Keratinocyte (primary cell): Measurements from ENCODE around the gene BTN2A1. TPM values are rescaled to one million over a fixed set of nuclear protein-coding genes. Genes with fewer than 3 reads are reported as not detected.

Source experiments
- DNase-seq: peaks from one replicate; pipeline ENCODE4 v3.0.0-alpha.2; 2011; ENCODE audit warnings: low read depth, missing footprints, low spot score
- FAIRE-seq: peaks from 2 replicates; lab custom pipeline; 2011; peaks lifted over from hg19 to GRCh38; lab: Jason Lieb, UNC
- H2AFZ ChIP-seq: 2 replicates; pipeline ENCODE4 v1.6.0; 2012; ENCODE audit warnings: low read length, control low read depth, inconsistent platforms; ENCODE audit not compliant: control insufficient read depth
- H3K27ac ChIP-seq: 2 replicates; pipeline ENCODE4 v1.5.1; 2011; ENCODE audit warnings: low read length; ENCODE audit not compliant: control insufficient read depth, insufficient read depth
- H3K27me3 ChIP-seq: 3 replicates; pipeline ENCODE4 v1.6.0; 2011; ENCODE audit warnings: low read length; ENCODE audit not compliant: control insufficient read depth, insufficient read depth; ENCODE audit errors: extremely low read depth
- H3K36me3 ChIP-seq, 2 experiments: 2 replicates in 1 of 2; 3 replicates in 1 of 2; pipeline ENCODE4 v1.5.1; 2011; ENCODE audit warnings: low read length in 2 of 2, mild to moderate bottlenecking in 1 of 2; ENCODE audit not compliant: control insufficient read depth in 2 of 2, insufficient read depth in 2 of 2; ENCODE audit errors: extremely low read depth in 1 of 2
- H3K4me1 ChIP-seq: 3 replicates; pipeline ENCODE4 v1.5.1; 2011; ENCODE audit warnings: low read length; ENCODE audit not compliant: control insufficient read depth, insufficient read depth; ENCODE audit errors: extremely low read depth
- H3K4me2 ChIP-seq: 3 replicates; pipeline ENCODE4 v1.6.0; 2011; ENCODE audit warnings: low read depth, low read length; ENCODE audit not compliant: control insufficient read depth, insufficient read depth; ENCODE audit errors: extremely low read depth
- H3K4me3 ChIP-seq, 3 experiments: fragments of 200-600 bp in 1 of 3; sonication (generic) in 1 of 3; 2 replicates in 2 of 3; 3 replicates in 1 of 3; pipeline ENCODE4 v1.5.1; 2011 to 2016; ENCODE audit warnings: low read length in 3 of 3, mild to moderate bottlenecking in 3 of 3, control low read depth in 2 of 3, inconsistent platforms in 1 of 3, low read depth in 1 of 3, mixed read lengths in 1 of 3, mixed run types in 1 of 3, moderate library complexity in 1 of 3; ENCODE audit not compliant: control insufficient read depth in 2 of 3, insufficient read depth in 2 of 3; ENCODE audit errors: extremely low read depth in 1 of 3
- H3K79me2 ChIP-seq: 2 replicates; pipeline ENCODE4 v1.6.0; 2012; ENCODE audit warnings: low read length; ENCODE audit not compliant: control insufficient read depth, insufficient read depth
- H3K9ac ChIP-seq: 3 replicates; pipeline ENCODE4 v1.6.0; 2011; ENCODE audit warnings: low read length; ENCODE audit not compliant: control insufficient read depth, insufficient read depth; ENCODE audit errors: extremely low read depth
- H3K9me1 ChIP-seq: 3 replicates; pipeline ENCODE4 v1.6.0; 2011; ENCODE audit warnings: low read length; ENCODE audit not compliant: control insufficient read depth, insufficient read depth; ENCODE audit errors: extremely low read depth
- H3K9me3 ChIP-seq: 2 replicates; pipeline ENCODE4 v1.5.1; 2012; ENCODE audit warnings: low read depth, low read length; ENCODE audit not compliant: control insufficient read depth
- H4K20me1 ChIP-seq: 3 replicates; pipeline ENCODE4 v1.6.0; 2011; ENCODE audit warnings: low read length; ENCODE audit not compliant: control insufficient read depth, insufficient read depth; ENCODE audit errors: extremely low read depth
- EZH2 ChIP-seq: IDR thresholded peaks from one replicate; pipeline ENCODE4 v1.6.1; 2012; ENCODE audit warnings: inconsistent platforms, mild to moderate bottlenecking, low read length, moderate library complexity
- dilution Hi-C: fragments of 300-500 bp; cut with MboI; formaldehyde crosslinking; loops from one replicate; pipeline ENCODE4 v1.7.0; 2020; ENCODE audit warnings: low sequenced_read_pairs; ENCODE audit not compliant: extremely low pct_ligation_motif_present
- polyA plus RNA-seq, 5 experiments: library from polyadenylated mRNA; depleted of rRNA in 3 of 5; stranded (reverse) in 3 of 5; stranded (forward) in 1 of 5; unstranded in 1 of 5; fragments of >200 nt; gene quantifications; 1 replicate in 1 of 5; 2 replicates in 3 of 5; 3 replicates in 1 of 5; pipeline versions ENCODE4 v1.2.1 to v1.2.3, GENCODE V29; 2011 to 2012; ENCODE audit warnings: missing spikeins in 2 of 5, low read depth in 1 of 5, low replicate concordance in 1 of 5
- TF ChIP-seq, protein P1 (sequence below), 3 experiments: IDR thresholded peaks in 1 of 3; conservative IDR thresholded peaks in 1 of 3; optimal IDR thresholded peaks in 1 of 3; 2 replicates in 2 of 3; 3 replicates in 1 of 3; pipeline versions ENCODE3 to v1.5.1; 2011; ENCODE audit warnings: low read length in 3 of 3, mild to moderate bottlenecking in 3 of 3, moderate library complexity in 2 of 3, control low read depth in 1 of 3, inconsistent platforms in 1 of 3; ENCODE audit not compliant: insufficient read depth in 2 of 3; ENCODE audit errors: extremely low read depth in 1 of 3

Gene BTN2A1
- polyA plus RNA-seq, 1 donor (not counting 4 experiments of a cell fraction or from before 2014, with no cell fraction given): 13.9 TPM

- FAIRE-seq: no peak
- dilution Hi-C loops: no loop called here
- Histone ChIP-seq H3K79me2 (peaks cover 4% of the 10 kb centered on the region), H3K36me3 (peaks cover 40 to 44% of the 10 kb centered on the region in 2 experiments), H2AFZ (no peak overlapping the region), H3K4me2 (no peak overlapping the region), H3K9me1 (no peaks in the 10 kb centered on the region), H3K27me3 (no peaks in the 10 kb centered on the region), H3K27ac (no peak overlapping the region), H4K20me1 (no peaks in the 10 kb centered on the region), H3K9me3 (no peaks in the 10 kb centered on the region), H3K4me1 (no peaks in the 10 kb centered on the region), H3K4me3 (no peak overlapping the region), H3K9ac (no peak overlapping the region)
- TF ChIP-seq EZH2: no peak
- TF ChIP-seq, protein P1, sequence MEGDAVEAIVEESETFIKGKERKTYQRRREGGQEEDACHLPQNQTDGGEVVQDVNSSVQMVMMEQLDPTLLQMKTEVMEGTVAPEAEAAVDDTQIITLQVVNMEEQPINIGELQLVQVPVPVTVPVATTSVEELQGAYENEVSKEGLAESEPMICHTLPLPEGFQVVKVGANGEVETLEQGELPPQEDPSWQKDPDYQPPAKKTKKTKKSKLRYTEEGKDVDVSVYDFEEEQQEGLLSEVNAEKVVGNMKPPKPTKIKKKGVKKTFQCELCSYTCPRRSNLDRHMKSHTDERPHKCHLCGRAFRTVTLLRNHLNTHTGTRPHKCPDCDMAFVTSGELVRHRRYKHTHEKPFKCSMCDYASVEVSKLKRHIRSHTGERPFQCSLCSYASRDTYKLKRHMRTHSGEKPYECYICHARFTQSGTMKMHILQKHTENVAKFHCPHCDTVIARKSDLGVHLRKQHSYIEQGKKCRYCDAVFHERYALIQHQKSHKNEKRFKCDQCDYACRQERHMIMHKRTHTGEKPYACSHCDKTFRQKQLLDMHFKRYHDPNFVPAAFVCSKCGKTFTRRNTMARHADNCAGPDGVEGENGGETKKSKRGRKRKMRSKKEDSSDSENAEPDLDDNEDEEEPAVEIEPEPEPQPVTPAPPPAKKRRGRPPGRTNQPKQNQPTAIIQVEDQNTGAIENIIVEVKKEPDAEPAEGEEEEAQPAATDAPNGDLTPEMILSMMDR (optimal IDR thresholded peaks at IDR 0.05 in 1 of 3, IDR thresholded peaks at IDR 0.05 in 1 of 3, conservative IDR thresholded peaks at IDR 0.05 in 1 of 3; ENCODE audit: extremely low read depth in 1 of 3, insufficient read depth in 2 of 3, low read length in 3 of 3): no peak
- no peak for DNase-seq
Observed at GRCh38 chr6:26465776-26466175, 8.0 kb downstream of the BTN2A1 start.

GRCh38 chr6:26468829-26469228, 11.1 kb downstream of the BTN2A1 start:
- H2AFZ ChIP-seq: no peak overlapping the region
- no peaks in the 10 kb centered on the region for H3K79me2 ChIP-seq
- H3K36me3 ChIP-seq: peaks cover 28 to 29% of the 10 kb centered on the region in 2 experiments
- no peaks in the 10 kb centered on the region for H4K20me1 ChIP-seq
- H3K4me1 ChIP-seq: peaks cover 4% of the 10 kb centered on the region
- dilution Hi-C loops: no loop called here
- H3K9ac ChIP-seq: no peak overlapping the region
- no peaks in the 10 kb centered on the region for H3K27me3 ChIP-seq
- TF ChIP-seq, protein P1 (optimal IDR thresholded peaks at IDR 0.05 in 1 of 3, IDR thresholded peaks at IDR 0.05 in 1 of 3, conservative IDR thresholded peaks at IDR 0.05 in 1 of 3; ENCODE audit: extremely low read depth in 1 of 3, insufficient read depth in 2 of 3, low read length in 3 of 3): no peak
- TF ChIP-seq EZH2: no peak
- no peaks in the 10 kb centered on the region for H3K9me1 ChIP-seq
- FAIRE-seq: no peak
- DNase-seq: no peak
- H3K27ac ChIP-seq: no peak overlapping the region
- H3K4me3 ChIP-seq: no peak overlapping the region
- no peaks in the 10 kb centered on the region for H3K9me3 ChIP-seq
- H3K4me2 ChIP-seq: no peak overlapping the region
